SK-N-SH (cell line): ENCODE measurements around the gene KCNK16.

Experiments used
- EZH2phosphoT487 ChIP-seq: fragments of 200-600 bp; sonication (generic); IDR thresholded peaks from 2 replicates; pipeline ENCODE4 v1.6.1; 2017; ENCODE audit warnings: low read depth, mixed run types, mild to moderate bottlenecking, antibody characterized with exemption, moderate library complexity, borderline replicate concordance
- GATA2 ChIP-seq: sonication (generic); formaldehyde crosslinking; IDR thresholded peaks from 2 replicates; pipeline ENCODE4 v1.5.0; 2020; ENCODE audit warnings: mild to moderate bottlenecking, missing genetic modification reagents
- JUND ChIP-seq: IDR thresholded peaks from 2 replicates; pipeline ENCODE4 v1.4.0; 2012
- MXI1 ChIP-seq: IDR thresholded peaks from 2 replicates; pipeline ENCODE4 v1.6.1; 2012; ENCODE audit warnings: mild to moderate bottlenecking, low read depth, low read length, improper control_type of control experiment
- NRF1 ChIP-seq: IDR thresholded peaks from 2 replicates; pipeline ENCODE4 v1.6.1; 2012; ENCODE audit warnings: low read depth, mild to moderate bottlenecking, low read length
- POLR2AphosphoS5 ChIP-seq: IDR thresholded peaks from 2 replicates; pipeline ENCODE4 v1.6.1; 2012; ENCODE audit warnings: low read depth, low read length
- SIN3A ChIP-seq: IDR thresholded peaks from 2 replicates; pipeline ENCODE4 v1.6.1; 2012; ENCODE audit warnings: low read depth, mild to moderate bottlenecking, low read length, moderate library complexity, borderline replicate concordance
- TEAD4 ChIP-seq: IDR thresholded peaks from 2 replicates; pipeline ENCODE4 v1.4.0; 2012; ENCODE audit warnings: mild to moderate bottlenecking, borderline replicate concordance; ENCODE audit not compliant: insufficient read depth
- YY1 ChIP-seq: IDR thresholded peaks from 2 replicates; pipeline ENCODE4 v1.4.0; 2012; ENCODE audit warnings: low read depth, mild to moderate bottlenecking
- TF ChIP-seq, protein P1 (sequence below): fragments of 200-600 bp; sonication (generic); IDR thresholded peaks from 2 replicates; pipeline ENCODE4 v1.6.1; 2017; ENCODE audit warnings: antibody characterized with exemption, mild to moderate bottlenecking, moderate library complexity
- TF ChIP-seq, protein P2 (sequence below): IDR thresholded peaks from 2 replicates; pipeline ENCODE4 v1.4.0; 2012; ENCODE audit warnings: low read depth

DNA sequence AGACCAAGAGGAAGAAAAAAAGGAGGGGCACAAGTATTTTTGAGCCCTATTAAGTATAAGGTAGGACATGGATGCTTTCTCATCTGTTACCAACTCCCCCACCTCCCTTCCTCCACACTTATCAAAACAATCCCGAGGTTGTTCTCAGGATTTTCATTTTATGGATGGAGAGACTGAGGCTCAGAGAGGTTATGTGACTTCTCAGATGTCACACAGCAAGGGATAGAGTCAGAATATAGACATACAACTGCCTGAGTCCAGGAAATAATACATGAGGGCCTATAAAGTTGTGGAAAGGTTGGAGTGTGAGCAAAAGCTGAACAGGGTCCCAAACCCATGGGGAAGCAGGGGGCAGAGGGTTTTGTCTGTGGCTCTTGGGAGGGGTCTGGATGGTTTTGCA is 27.6 kb downstream of the KCNK16 start:
- TF ChIP-seq TEAD4 = no peak
- TF ChIP-seq YY1 = no peak
- TF ChIP-seq, protein P1, sequence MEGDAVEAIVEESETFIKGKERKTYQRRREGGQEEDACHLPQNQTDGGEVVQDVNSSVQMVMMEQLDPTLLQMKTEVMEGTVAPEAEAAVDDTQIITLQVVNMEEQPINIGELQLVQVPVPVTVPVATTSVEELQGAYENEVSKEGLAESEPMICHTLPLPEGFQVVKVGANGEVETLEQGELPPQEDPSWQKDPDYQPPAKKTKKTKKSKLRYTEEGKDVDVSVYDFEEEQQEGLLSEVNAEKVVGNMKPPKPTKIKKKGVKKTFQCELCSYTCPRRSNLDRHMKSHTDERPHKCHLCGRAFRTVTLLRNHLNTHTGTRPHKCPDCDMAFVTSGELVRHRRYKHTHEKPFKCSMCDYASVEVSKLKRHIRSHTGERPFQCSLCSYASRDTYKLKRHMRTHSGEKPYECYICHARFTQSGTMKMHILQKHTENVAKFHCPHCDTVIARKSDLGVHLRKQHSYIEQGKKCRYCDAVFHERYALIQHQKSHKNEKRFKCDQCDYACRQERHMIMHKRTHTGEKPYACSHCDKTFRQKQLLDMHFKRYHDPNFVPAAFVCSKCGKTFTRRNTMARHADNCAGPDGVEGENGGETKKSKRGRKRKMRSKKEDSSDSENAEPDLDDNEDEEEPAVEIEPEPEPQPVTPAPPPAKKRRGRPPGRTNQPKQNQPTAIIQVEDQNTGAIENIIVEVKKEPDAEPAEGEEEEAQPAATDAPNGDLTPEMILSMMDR = no peak
- TF ChIP-seq EZH2phosphoT487 = no peak
- TF ChIP-seq, protein P2, sequence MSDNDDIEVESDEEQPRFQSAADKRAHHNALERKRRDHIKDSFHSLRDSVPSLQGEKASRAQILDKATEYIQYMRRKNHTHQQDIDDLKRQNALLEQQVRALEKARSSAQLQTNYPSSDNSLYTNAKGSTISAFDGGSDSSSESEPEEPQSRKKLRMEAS = no peak
- TF ChIP-seq GATA2 (CRISPR knock-in tag) = no peak
- no peak for TF ChIP-seq MXI1
- TF ChIP-seq POLR2AphosphoS5 = no peak
- no peak for TF ChIP-seq JUND
- no peak for TF ChIP-seq SIN3A
- no peak for TF ChIP-seq NRF1
